GM15510 (cell line): ENCODE results near the gene PNLIPRP1.

ENCODE experiments used
- POLR2A ChIP-seq: IDR thresholded peaks from 3 replicates; pipeline ENCODE4 v1.6.1; 2011; ENCODE audit warnings: borderline replicate concordance; ENCODE audit not compliant: insufficient read length; ENCODE audit errors: extremely low read depth

PNLIPRP1 gene

GRCh38 chr10:116588995-116589394 is 1.8 kb upstream of the PNLIPRP1 start:
- TF ChIP-seq POLR2A = no peak

DNA sequence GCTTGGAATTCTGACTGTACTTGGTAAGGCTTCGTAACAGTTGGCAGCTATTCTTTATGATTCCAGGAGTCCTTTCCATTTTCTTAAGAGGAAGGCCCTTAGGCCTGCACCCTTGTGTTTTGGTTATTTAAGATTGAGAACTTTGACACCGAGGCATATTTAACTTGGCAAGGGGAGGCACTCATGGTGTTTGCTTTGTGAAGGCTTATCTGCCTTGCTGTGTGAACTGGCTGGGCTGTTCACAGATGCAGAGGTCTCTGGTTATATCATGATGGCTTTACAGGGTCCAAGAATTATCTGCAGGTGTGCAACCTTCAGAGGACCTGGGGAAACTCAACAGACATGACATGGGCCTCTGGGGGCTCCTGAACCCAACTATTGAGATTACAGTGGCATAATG is 833 bp upstream of the PNLIPRP1 start:
- TF ChIP-seq POLR2A = no peak

GRCh38 chr10:116593139-116593740 is 2.5 kb downstream of the PNLIPRP1 start:
- no peak for TF ChIP-seq POLR2A

- TF ChIP-seq POLR2A = no peak
Measured at GRCh38 chr10:116594525-116595035, 3.8 kb downstream of the PNLIPRP1 start.

DNA sequence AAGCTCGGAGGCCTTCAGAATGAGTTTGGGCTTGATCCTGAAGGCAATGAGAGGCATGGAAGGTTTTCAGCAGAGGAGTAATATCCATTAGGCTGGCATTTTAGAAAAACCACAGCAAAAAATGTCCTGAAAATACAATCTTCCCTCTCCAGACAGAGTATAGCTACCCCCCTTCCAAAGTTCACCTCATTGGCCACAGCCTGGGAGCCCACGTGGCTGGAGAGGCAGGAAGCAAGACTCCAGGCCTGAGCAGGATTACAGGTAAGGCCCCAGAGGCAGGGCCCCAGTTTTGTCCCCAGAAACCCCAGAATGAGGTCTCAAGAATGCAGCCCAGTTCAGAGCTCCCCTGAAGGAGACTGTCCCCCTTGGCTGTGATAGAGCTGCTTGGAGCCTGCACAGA is 5.3 kb downstream of the PNLIPRP1 start:
- TF ChIP-seq POLR2A = no peak

DNA sequence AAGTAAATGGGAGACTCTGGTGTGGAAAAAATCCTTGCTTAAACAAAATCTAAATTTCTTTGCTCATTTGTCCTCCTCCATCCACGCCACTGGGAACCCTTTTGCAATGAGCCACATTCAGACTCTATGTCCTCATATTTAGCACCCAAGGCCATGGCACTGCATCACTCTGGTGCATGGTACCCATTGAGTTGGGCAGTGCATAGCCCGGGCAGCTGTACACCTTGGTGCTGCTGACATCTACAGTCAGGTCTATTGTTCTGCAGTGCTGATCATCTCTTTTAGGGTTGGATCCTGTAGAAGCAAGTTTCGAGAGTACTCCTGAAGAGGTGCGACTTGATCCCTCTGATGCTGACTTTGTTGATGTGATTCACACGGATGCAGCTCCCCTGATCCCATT is 6.8 kb downstream of the PNLIPRP1 start:
- TF ChIP-seq POLR2A = no peak

GRCh38 chr10:116598329-116598728 is 7.6 kb downstream of the PNLIPRP1 start:
- TF ChIP-seq POLR2A = no peak

GRCh38 chr10:116599991-116600390 is 9.2 kb downstream of the PNLIPRP1 start:
- no peak for TF ChIP-seq POLR2A

DNA sequence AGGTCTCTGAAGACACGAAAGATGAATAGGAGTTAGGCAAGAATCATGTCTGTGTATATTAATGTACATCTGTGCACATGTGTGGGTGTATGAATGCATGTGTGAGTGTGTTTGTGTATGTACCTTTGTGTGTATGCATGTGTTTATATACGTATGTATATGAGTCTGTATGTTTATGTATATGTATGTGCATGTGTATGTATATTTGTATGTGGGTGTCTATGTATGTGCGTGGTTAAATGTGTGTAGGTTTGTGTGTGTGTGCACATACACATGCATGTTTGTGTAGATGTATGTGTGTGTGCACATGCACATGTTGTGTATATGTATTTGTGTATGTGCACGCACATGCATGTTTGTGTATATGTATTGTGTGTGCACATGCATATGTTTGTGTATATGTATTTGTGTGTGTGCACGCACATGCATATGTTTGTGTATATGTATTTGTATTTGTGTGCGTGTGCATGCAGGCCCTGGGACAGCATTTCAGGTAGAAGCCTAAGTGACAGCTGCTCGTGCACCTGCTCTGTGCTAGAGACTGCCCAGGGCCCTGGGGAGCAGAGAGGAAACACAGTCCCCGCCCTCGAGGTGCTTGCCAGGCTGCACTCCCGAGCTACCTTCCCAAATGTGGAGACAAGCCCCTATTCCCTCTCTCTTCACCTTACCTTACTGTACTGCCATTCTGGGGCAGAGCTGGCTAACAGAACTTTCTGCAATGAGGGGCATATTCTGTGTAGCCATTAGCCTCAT is 12.1 kb downstream of the PNLIPRP1 start:
- no peak for TF ChIP-seq POLR2A

- TF ChIP-seq POLR2A = no peak
Measured at GRCh38 chr10:116606061-116606483, 15.3 kb downstream of the PNLIPRP1 start.

GRCh38 chr10:116607336-116607735 is 16.6 kb downstream of the PNLIPRP1 start:
- TF ChIP-seq POLR2A = no peak

- TF ChIP-seq POLR2A = no peak
Measured at GRCh38 chr10:116608686-116609594, 18.2 kb downstream of the PNLIPRP1 start.

DNA sequence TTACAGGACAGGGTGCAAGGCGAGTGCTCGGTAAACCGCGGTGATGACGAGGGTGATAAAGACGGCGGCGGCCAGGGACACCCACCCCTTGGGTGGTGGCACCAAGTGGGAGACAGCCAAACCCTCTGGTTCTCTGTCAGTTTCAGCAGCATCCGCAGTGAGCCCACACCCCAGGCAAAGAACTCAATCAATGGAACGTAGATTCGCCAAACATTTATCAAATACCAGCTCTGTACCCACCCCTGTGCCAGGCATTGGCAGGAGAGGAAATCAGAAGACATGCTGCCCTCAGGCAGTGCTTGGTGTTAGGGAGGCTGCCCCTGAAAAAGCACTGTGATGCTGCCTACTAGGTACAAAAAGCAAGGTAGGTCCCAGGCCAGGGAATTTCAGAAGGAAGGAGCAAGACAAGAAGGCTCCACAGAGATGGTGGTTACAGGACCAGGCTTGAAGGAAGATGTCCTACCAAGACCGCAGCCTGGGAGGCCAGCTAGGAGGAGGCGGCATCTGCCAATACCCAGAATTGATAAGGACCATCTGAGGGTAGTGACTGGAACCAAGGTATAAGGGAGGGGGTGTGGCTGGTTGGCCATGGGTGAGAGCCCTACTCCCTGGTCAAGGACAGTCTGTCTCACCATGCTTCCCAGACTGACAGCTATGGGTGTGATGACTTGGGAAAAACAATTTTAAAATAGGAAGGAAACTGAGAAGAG is 19.8 kb downstream of the PNLIPRP1 start:
- TF ChIP-seq POLR2A = no peak

DNA sequence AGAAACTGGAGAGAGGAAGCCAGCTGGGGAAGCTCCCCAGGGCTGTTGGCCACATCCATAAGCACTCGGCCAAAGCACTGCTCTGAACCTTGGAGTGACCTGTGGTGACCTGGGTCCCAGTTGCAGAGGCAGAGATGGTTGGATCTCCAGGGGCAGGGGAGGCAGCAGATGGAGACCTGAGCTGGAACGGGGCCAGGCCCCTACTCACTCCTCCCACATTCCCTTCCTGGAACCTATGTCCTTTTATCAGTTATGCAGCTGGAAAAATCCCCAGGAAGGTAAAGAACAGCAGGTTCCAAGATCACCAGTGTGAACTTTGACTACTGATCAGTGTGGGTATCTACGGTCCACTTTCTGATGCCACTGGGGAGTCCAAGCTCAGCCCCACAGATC is 20.4 kb downstream of the PNLIPRP1 start:
- no peak for TF ChIP-seq POLR2A

- no peak for TF ChIP-seq POLR2A
Measured at GRCh38 chr10:116612107-116612769, 21.5 kb downstream of the PNLIPRP1 start.

GRCh38 chr10:116613471-116613870 is 22.7 kb downstream of the PNLIPRP1 start:
- no peak for TF ChIP-seq POLR2A
